GM12872 (cell line): ENCODE results near the gene SELPLG.

Experiments
- TF ChIP-seq, protein P1 (sequence below): IDR thresholded peaks from 3 replicates; pipeline ENCODE4 v1.5.1; 2011; ENCODE audit warnings: low read depth, mild to moderate bottlenecking, low read length, moderate library complexity; ENCODE audit not compliant: insufficient read depth

Gene SELPLG

GRCh38 chr12:108605690-108606406 is 27.8 kb downstream of the SELPLG start:
- TF ChIP-seq, protein P1, sequence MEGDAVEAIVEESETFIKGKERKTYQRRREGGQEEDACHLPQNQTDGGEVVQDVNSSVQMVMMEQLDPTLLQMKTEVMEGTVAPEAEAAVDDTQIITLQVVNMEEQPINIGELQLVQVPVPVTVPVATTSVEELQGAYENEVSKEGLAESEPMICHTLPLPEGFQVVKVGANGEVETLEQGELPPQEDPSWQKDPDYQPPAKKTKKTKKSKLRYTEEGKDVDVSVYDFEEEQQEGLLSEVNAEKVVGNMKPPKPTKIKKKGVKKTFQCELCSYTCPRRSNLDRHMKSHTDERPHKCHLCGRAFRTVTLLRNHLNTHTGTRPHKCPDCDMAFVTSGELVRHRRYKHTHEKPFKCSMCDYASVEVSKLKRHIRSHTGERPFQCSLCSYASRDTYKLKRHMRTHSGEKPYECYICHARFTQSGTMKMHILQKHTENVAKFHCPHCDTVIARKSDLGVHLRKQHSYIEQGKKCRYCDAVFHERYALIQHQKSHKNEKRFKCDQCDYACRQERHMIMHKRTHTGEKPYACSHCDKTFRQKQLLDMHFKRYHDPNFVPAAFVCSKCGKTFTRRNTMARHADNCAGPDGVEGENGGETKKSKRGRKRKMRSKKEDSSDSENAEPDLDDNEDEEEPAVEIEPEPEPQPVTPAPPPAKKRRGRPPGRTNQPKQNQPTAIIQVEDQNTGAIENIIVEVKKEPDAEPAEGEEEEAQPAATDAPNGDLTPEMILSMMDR, result no peak

DNA sequence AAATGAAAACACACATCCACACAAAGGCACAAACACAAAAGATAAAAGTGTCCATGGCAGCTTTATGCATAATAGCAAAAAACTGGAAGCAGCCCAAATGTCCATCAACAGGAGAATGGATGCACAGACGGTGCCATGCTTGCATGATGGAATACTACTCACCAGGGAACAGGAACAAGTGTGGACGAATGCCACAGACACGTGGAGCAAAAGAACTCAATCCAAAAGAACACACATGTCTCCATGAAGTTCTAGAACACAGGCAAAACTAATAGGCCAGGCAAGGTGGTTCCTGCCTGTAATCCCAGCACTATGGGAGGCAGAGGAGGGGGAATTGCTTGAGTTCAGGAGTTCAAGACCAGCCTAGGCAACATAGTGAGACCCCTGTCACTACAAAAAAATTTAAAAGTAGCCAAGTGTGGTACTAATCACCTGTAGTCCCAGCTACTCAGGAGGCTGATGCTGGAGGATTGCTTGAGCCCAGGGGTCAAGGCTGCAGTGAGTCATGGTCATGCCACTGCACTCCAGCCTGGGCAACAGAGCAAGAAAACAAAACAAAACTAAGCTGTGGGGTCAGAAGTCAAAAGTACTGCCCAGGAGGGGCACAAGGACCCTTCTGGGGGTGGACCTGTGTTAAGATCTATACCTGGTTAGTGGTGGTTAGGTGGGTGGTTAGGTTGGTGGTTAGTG is 28.5 kb downstream of the SELPLG start:
- TF ChIP-seq, protein P1, result no peak

DNA sequence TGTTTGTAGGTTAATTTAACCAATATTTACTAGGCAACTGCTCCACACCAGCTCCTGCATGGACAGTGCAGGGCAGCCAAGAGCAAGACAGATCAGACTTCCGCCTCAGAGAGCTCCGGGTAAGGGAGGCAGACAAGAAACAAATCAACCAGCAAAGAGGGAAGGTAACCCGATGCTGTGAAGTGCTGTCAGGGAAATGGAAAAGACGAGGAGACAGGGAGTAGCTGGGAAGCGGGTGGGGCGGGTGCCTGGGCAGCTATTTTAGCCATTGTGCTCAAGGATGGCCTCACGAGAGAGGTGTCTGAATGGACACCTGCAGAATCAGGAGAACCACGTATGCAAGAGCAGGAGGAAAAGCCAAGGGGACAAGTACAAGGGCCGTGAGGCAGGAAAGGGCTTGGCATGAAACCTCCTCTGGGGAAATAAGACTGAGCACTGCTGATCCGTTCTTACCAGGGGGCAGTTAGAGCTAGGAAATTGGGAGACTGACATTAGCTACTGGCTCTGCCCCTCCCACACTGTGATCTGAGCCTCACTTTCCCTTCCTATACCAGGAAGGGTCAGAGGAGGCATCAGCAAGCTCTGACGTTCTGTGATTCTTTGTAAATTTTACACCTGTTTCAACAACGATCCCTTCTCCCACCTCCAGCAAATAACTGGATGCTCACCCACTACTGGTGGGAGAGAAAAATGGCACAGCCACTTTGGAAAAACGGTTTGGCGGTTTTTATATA is 29.3 kb downstream of the SELPLG start:
- TF ChIP-seq, protein P1, result no peak

GRCh38 chr12:108603743-108604142 is 30.0 kb downstream of the SELPLG start:
- TF ChIP-seq, protein P1, result no peak

GRCh38 chr12:108602976-108603704 is 30.6 kb downstream of the SELPLG start:
- TF ChIP-seq, protein P1, result no peak

DNA sequence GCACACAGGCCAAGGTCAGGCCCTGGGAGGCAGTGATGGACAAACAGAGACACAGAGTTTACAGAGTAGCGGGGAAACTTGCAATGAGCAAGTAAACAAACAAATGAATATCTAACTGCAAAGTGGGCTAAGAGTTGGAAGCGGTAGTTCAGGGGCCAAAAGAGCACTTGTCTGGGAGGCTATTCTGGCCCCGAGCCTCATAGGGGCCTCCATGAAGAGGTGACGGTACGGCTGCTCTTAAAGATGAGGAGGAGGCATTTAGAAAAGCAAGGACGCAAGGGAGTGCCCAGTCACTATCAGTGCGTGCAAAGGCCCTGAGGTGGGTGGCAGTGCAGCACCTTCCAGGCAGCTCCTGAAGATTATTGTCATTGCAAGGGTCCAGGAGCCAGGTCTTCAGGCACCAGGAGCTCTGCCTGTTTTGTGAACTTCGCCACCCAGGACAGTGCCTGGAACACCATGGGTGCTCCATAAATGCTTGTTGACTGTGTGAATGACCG is 31.4 kb downstream of the SELPLG start:
- TF ChIP-seq, protein P1, result no peak

GRCh38 chr12:108600702-108601007 is 33.0 kb downstream of the SELPLG start:
- TF ChIP-seq, protein P1, result no peak
